Activated naive CD4-positive, alpha-beta T cell treated with anti-CD3 and anti-CD28 coated beads, Interleukin-2, amount 10 ng/mL, durations not matched to agents 7 days and 5 days (primary cell): Measurements from ENCODE around the gene IFI6.

Experiments used
- CTCF ChIA-PET: fragments of 350-600 bp; sonication (Branson Sonifier 250); formaldehyde crosslinking; loops from one replicate; lab custom pipeline; 2021; ENCODE audit warnings: antibody characterized with exemption; lab: Charles Lee
- DNase-seq: peaks from one replicate; pipeline ENCODE4 v3.0.0-alpha.2; 2020
- H3K27ac Mint-ChIP-seq: one replicate; pipeline ENCODE4 v1.8.0; 2021; ENCODE audit warnings: mild to moderate bottlenecking, moderate library complexity, mixed read lengths
- H3K27me3 Mint-ChIP-seq: one replicate; pipeline ENCODE4 v1.8.0; 2021; ENCODE audit warnings: mild to moderate bottlenecking, mixed read lengths
- H3K36me3 Mint-ChIP-seq: one replicate; pipeline ENCODE4 v1.8.0; 2021; ENCODE audit warnings: mixed read lengths
- H3K4me1 Mint-ChIP-seq: one replicate; pipeline ENCODE4 v1.8.0; 2021; ENCODE audit warnings: mixed read lengths
- H3K4me3 Mint-ChIP-seq: one replicate; pipeline ENCODE4 v1.8.0; 2021; ENCODE audit warnings: mild to moderate bottlenecking, moderate library complexity, mixed read lengths
- H3K9me3 Mint-ChIP-seq: one replicate; pipeline ENCODE4 v1.8.0; 2021; ENCODE audit warnings: mixed read lengths

Gene IFI6

DNA sequence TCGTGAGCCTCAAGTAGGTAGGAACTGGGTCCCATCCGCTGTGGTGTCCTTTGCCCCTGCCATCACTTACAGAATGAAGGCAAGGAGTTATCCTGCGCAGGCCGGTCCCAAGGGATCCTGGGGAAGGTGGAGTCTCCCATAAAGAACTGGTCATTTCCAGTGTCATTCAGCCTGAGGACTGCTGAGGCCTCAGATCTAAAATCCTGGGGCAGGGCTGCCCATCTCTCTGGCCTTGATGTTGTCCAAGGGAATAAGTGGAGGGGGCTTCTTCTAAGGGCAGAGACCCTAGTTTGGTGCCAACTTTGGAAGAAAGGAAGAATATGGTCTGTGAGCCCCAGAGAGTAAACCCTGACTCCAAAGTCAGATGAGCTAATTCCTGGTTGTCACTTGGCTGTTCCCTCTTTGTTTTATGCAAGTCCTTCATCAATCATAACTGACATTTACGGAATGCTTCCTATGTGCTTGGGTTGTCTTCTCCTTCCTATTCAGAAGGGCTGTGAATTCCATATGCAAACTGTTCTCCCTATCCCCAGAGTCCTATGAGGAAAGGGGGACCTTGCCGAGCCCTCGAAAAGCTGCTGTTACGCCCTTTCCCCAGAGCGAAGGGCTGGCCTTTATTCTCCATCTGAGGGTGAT lies 6.9 kb downstream of the IFI6 start:
- H3K27me3 Mint-ChIP-seq, result no peaks in the 10 kb centered on the region
- no peak for DNase-seq
- peaks cover 49% of the 10 kb centered on the region for H3K4me1 Mint-ChIP-seq
- no peak overlapping the region for H3K27ac Mint-ChIP-seq
- H3K36me3 Mint-ChIP-seq, result peaks cover 16% of the 10 kb centered on the region
- no peaks in the 10 kb centered on the region for H3K9me3 Mint-ChIP-seq
- CTCF ChIA-PET, result interaction anchor here (0.8 to 5.0 kb wide), 8 partner anchors 21 to 274 kb away, joined by 3 to 43 read pairs (median 5); no protein-coding TSS in a partner anchor
- H3K4me3 Mint-ChIP-seq, result no peak overlapping the region

DNA sequence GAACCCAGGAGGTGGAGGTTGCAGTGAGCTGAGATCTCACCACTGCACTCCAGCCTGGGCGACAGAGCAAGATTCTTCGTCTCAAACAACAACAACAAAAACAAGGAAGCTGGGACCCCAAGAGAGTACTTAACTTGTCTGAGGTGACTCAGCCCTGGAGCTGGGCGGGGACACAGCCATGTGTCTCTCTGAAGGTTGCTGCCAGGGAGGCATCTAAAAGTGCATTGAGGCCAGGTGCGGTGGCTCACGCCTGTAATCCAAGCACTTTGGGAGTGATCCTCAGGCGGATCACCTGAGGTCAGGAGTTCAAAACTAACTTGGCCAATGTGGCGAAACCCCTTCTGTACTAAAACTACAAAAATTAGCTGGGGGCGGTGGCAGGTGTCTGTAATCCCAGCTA lies 7.7 kb downstream of the IFI6 start:
- H3K27ac Mint-ChIP-seq, result no peak overlapping the region
- no peak for DNase-seq
- H3K27me3 Mint-ChIP-seq, result no peaks in the 10 kb centered on the region
- H3K9me3 Mint-ChIP-seq, result no peaks in the 10 kb centered on the region
- no peak overlapping the region for H3K4me3 Mint-ChIP-seq
- CTCF ChIA-PET, result interaction anchor here (0.8 to 5.0 kb wide), 10 partner anchors 8 to 273 kb away, joined by 3 to 43 read pairs (median 4); partner anchors contain the start of gene IFI6
- peaks cover 47% of the 10 kb centered on the region for H3K4me1 Mint-ChIP-seq
- H3K36me3 Mint-ChIP-seq, result peaks cover 16% of the 10 kb centered on the region

DNA sequence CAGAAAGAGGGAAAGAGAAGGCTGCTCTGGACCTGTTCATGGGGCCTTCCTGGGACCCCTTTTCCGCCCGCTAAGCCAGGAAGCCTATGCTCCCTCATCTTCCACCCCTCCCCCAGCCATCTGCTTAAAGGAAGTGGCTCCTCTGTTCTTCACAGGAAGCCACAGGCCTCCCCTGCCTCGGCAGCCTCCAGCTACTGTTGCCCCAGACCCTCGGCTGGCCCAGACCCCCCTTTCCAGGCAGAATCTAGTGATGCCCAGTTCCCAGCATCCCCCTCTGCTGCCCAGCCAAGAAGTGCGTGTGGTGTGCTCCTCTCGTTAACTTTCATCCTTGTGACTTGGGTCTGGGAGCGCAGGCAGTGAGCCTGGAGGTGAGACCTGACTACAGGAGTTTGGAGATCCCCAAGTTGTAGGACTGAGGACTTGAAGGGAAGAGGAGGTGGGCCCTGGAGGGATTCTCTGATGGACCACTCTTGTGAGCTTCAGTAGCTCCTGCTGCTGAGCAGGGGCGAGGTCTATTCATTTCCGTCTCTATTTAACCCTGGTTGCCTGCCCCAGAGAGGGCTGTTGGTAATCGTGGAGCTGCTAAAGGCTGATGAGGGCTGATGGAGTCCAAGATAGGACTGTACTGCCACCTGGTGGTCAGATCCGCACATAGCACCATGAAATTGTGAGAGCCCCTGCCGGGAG lies 9.1 kb downstream of the IFI6 start:
- H3K4me3 Mint-ChIP-seq, result peak overlapping the region; percentile 70
- CTCF ChIA-PET, result interaction anchor here (0.6 to 4.0 kb wide), 33 partner anchors 8 to 367 kb away, joined by 3 to 221 read pairs (median 5); partner anchors contain the start of genes AHDC1, IFI6 and STX12
- H3K36me3 Mint-ChIP-seq, result peaks cover 16% of the 10 kb centered on the region
- no peaks in the 10 kb centered on the region for H3K9me3 Mint-ChIP-seq
- H3K4me1 Mint-ChIP-seq, result peaks cover 51% of the 10 kb centered on the region
- H3K27me3 Mint-ChIP-seq, result no peaks in the 10 kb centered on the region
- peak; percentile 93 for DNase-seq
- H3K27ac Mint-ChIP-seq, result peak overlapping the region; percentile 99

DNA sequence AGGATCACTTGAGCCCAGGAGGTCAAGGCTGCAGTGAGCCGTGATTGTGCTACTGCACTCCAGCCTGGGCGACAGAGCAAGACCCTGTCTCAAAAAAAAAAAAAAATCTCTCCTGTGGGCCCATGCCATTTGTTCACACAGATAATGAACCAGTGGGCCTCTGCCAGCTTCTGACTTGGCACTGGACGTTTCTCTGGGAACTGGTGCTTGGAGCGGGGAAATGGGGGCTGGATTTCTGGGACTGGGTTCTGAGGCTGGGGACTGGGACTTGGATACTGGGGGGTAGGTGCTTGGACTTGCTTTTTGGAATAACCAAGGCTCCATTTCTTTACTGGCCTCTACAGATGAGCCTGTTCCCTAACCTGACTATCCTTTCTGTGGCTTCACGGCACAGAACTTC lies 9.7 kb downstream of the IFI6 start:
- CTCF ChIA-PET, result interaction anchor here (0.9 to 4.0 kb wide), 20 partner anchors 9 to 366 kb away, joined by 3 to 221 read pairs (median 7); partner anchors contain the start of genes AHDC1 and IFI6
- peaks cover 51% of the 10 kb centered on the region for H3K4me1 Mint-ChIP-seq

DNA sequence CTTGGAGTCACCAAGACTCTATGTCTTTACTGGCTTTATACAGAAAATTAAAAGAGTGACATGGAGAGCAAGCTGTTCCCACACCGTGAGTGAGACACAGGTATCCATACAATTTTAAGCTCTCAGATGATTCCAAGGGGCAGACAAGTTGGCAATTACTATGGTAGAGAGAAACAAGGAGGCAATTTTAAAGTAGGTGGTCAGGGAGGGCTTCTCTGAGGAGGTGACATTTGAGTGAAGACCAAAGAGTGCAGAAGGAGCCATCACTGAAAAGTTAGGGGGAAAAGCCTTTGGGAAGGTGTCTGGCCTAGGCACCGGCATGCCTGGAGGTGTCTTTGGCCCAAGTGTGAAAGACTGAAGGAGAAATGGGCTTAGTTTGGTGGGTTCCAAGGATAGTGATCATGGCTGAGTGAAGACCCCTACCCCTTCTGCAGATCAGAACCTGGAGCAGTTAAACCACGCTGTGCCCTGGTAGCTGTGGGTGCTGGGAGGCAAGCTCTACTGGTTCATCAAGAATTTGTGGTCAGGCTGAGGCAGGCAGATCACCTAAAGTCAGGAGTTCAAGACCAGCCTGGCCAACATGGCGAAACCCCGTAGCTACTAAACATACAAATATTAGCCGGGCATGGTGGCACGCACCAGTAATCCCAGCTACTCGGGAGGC lies 10.4 kb downstream of the IFI6 start:
- Mint-ChIP-seq H3K4me3 (peak overlapping the region; percentile 77), H3K36me3 (peaks cover 9% of the 10 kb centered on the region), H3K27me3 (no peaks in the 10 kb centered on the region), H3K4me1 (peaks cover 51% of the 10 kb centered on the region), H3K27ac (peak overlapping the region; percentile 99), H3K9me3 (no peaks in the 10 kb centered on the region)
- CTCF ChIA-PET, result interaction anchor here (1.0 to 3.8 kb wide), 13 partner anchors 9 to 366 kb away, joined by 3 to 221 read pairs (median 8); partner anchors contain the start of genes AHDC1 and IFI6
- no peak for DNase-seq

More for the DNA sequence above, 9.7 kb downstream of the IFI6 start:
- Mint-ChIP-seq H3K4me3 (peak overlapping the region; percentile 70), H3K27ac (peak overlapping the region; percentile 99), H3K27me3 (no peaks in the 10 kb centered on the region), H3K36me3 (peaks cover 13% of the 10 kb centered on the region), H3K9me3 (no peaks in the 10 kb centered on the region)
- DNase-seq, result no peak

DNA sequence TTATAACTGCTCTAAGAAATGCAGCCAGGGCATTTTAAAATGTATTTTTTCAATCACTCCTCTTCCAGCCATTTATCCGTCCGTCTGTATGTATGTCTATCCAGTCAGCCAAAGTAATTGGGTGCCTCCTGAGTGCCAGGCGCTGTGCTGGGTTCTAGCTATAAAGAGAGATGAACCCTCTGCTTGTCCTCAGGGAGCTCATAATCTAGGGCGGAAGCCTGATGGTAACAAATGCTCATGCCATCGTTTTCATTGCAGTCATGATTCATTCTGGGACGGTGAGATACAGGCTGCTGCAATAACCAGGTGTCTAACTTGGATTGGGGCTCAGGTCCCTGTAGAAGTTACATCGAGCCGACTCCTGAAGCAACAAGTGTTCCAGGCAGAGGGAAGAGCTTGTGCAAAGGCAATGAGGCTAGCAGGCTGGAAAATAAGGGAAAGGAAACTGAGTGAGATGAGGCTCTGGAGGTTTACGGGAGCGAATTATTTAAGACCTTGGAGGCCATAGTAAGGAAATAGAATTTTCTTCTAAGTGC lies 11.6 kb downstream of the IFI6 start:
- Mint-ChIP-seq H3K27me3 (no peaks in the 10 kb centered on the region), H3K36me3 (peaks cover 3% of the 10 kb centered on the region), H3K9me3 (no peaks in the 10 kb centered on the region), H3K4me3 (peak overlapping the region; percentile 77), H3K4me1 (peaks cover 53% of the 10 kb centered on the region), H3K27ac (peak overlapping the region; percentile 99)
- CTCF ChIA-PET, result interaction anchor here (1.0 to 3.8 kb wide), 7 partner anchors 10 to 257 kb away, joined by 3 to 221 read pairs (median 5); partner anchors contain the start of genes AHDC1 and IFI6
- DNase-seq, result no peak

DNA sequence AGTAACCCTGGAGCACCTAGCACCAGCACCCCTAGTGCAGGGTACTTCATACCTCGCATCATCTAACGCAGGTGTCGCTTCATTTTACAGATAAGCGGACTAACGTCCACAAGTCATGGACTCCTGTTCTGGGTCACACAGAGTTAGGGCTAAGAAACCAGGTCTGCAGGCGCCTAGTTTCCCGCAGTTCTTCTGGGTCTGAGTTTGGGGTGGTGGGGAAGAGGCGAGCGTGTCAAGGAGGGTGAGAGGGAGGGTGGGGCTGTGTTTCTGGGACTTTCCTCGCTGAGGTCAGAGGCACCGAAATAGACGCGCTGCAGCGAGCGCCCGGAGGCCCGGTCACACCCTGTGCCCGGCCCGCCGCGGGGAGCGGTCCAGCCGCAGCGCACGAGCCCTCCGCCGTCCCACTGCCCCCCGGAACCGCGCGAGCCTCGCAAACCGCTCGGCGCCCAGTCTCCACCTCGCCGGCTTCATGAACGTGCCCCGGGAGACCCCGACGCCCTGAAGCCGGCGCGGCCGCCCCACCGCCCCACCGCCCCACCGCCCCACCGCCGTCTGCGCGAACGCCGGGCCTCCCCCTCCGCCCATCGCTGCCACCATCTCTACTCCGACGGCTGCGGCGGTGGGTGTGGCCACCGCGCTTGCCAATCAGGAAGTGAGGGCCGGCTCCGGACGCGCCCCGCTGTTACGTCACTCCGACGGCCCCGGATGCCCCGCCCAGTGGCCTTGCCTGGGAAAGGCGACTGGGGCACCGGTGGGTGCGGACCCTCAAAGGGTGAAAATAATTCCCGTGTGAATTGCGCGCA lies 12.3 kb downstream of the IFI6 start:
- Mint-ChIP-seq H3K36me3 (peaks cover 3% of the 10 kb centered on the region), H3K4me3 (peak overlapping the region; percentile 77), H3K27ac (peak overlapping the region; percentile 99), H3K4me1 (peaks cover 53% of the 10 kb centered on the region), H3K27me3 (no peaks in the 10 kb centered on the region), H3K9me3 (no peaks in the 10 kb centered on the region)
- peak; percentile 93 for DNase-seq
- CTCF ChIA-PET, result interaction anchor here (1.2 to 3.8 kb wide), 4 partner anchors 42 to 102 kb away, joined by 3 to 221 read pairs (median 26); partner anchors contain the start of gene AHDC1

DNA sequence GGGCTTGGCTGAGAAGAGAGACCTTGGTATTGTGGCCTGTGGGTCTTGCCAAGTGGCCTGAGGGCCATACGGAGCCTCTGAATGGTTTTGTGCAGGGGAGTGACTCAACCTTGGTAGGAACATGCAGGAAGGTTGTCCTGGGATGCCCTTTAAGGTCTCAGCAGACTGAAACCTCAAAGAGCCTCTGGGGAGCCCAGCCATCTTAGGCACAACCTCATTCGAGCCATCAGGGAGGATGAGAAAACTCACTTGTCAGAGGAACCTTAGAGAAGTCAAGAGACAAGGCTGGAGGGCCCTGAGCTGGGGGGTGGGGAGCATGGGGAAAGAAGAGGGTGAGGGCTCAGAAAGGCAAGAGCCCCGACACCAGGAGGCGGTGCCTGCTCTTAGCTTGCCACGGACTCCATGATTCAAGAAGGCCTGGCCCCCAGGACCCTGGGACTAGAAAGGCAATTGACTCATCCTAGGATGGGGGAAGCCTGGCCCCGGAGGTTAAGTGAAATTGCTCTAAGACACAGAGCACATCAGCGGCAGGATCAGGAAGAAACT lies 13.0 kb downstream of the IFI6 start:
- Mint-ChIP-seq H3K9me3 (no peaks in the 10 kb centered on the region), H3K27me3 (no peaks in the 10 kb centered on the region), H3K36me3 (peaks cover 3% of the 10 kb centered on the region), H3K27ac (peak overlapping the region; percentile 96), H3K4me1 (peaks cover 53% of the 10 kb centered on the region), H3K4me3 (peak overlapping the region; percentile 77)
- DNase-seq, result peak; percentile 43
- CTCF ChIA-PET, result interaction anchor here (1.0 kb wide), 1 partner anchor 14 kb away, joined by 4 read pairs; no protein-coding TSS in a partner anchor

DNA sequence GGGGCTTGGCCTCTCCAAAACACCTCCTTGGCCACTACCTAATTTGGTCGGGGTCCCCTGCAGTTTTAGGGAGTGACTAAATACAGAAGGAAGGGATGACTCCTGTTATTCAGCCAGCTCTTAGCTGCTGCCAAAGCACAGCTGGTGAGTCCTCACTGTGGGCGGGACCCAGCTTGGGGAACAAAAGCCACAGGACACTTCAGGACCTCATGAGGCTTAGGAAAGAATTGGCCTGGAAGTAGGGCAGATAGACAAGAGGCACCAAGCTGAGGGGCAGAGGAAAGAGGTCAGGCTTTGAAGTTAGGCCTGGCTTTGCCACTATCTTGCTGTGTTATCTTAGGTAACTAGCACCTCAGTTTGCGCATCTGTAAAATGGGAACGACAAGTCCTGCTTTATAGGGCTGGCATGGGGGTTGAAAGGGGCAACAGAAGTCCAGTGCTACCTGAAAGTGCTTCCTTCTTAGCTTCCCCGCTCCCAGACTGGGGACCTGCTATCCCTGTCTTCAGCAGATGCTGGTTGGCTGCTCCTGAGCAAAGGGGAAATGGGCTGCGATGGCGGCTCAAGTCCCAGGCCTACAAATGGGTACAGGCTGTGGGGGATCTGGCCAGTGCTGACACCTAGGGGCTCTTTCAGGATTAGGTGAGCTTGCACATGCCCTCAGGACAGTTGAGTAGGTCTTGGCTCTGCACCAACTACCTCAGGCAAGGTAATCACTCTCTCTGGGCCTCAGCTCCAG lies 15.7 kb downstream of the IFI6 start:
- peaks cover 34% of the 10 kb centered on the region for H3K4me1 Mint-ChIP-seq
- CTCF ChIA-PET, result interaction anchor here (0.9 to 2.3 kb wide), 5 partner anchors 12 to 50 kb away, joined by 3 to 12 read pairs (median 4); no protein-coding TSS in a partner anchor
- no peak overlapping the region for H3K4me3 Mint-ChIP-seq
- no peaks in the 10 kb centered on the region for H3K27me3 Mint-ChIP-seq
- H3K9me3 Mint-ChIP-seq, result no peaks in the 10 kb centered on the region
- no peak overlapping the region for H3K27ac Mint-ChIP-seq
- H3K36me3 Mint-ChIP-seq, result peaks cover under 1% of the 10 kb centered on the region
- DNase-seq, result no peak

DNA sequence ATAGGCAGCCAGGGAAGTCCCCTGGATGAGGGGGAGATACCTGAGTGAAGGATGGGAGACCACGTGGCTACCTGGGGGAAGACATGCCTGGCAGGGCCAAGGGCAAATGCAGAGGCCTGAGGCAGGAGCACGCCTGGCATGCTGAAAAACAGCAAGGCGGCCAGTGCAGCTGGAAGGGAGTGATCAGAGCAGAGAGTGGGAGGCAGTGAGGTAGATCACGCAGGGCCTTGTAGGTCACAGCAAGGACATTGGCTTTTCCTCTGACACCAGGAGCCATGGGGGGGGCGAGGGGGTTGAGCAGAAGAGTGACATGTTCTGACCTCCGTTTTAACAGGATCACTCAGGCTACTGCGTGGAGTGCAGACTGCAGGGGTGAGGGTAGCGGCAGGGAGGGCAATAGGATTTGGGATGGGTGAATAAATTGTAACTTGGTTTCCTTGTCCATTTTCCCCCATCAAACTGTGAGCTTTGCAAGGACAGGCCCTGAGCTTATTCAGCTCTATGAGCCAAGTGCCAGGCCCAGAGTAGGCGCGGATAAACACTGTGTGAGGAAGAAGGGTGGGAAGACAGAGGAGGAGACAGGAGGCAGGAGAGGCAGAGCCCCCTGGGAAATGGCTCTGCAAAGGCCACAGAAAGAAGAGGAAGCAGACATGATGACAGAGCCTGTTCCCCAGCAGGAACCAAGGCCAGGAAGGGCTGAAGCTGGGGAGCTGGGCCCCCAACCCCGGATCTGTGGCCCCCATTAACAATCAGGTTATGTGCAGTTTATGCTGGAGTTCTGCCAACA lies 16.6 kb downstream of the IFI6 start:
- DNase-seq, result no peak
- CTCF ChIA-PET, result interaction anchor here (0.9 to 2.3 kb wide), 4 partner anchors 11 to 49 kb away, joined by 3 to 12 read pairs (median 4); no protein-coding TSS in a partner anchor
- no peaks in the 10 kb centered on the region for H3K9me3 Mint-ChIP-seq
- H3K27me3 Mint-ChIP-seq, result no peaks in the 10 kb centered on the region
- no peaks in the 10 kb centered on the region for H3K36me3 Mint-ChIP-seq
- no peak overlapping the region for H3K4me3 Mint-ChIP-seq
- peaks cover 27% of the 10 kb centered on the region for H3K4me1 Mint-ChIP-seq
- H3K27ac Mint-ChIP-seq, result no peak overlapping the region

DNA sequence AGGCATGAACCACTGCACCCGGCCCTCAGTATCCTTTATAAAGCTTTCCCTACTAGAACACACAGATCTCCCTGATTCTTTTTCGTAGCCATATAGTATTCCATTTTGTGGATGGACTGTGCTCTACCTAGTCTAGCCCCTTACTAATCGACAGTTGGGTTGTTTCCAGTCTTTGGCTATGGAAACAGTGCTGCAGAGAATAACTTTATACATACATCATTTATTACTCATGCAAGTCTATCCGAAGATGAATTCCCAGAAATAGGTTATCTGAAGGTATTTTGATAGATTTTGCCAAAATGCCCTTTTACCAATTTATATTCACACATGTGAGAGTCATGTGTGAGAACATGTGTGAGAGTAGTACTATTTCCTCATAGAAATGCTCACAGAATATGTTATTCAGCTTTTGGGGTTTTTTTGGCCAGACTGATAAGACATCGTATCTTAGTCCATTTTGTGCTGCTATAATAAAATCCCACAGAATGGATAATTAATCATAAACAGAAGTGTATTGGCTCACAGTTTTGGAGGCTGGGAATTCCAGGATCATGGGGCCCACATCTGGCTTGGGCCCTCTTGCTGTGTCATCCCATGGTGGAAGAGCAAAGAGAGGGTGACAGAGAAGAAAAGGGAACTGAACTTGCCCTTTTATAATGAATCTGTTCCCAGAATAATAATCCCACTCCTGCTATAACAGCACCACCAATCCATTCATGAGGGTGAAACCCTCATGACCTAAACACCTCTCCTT lies 19.7 kb downstream of the IFI6 start:
- no peaks in the 10 kb centered on the region for H3K9me3 Mint-ChIP-seq
- H3K27me3 Mint-ChIP-seq, result peaks cover 4% of the 10 kb centered on the region
- no peak overlapping the region for H3K4me3 Mint-ChIP-seq
- DNase-seq, result no peak
- no peaks in the 10 kb centered on the region for H3K36me3 Mint-ChIP-seq
- CTCF ChIA-PET, result interaction anchor here (0.7 to 1.1 kb wide), 3 partner anchors 8 to 18 kb away, joined by 3 to 4 read pairs (median 4); no protein-coding TSS in a partner anchor
- H3K27ac Mint-ChIP-seq, result no peak overlapping the region
- peaks cover 14% of the 10 kb centered on the region for H3K4me1 Mint-ChIP-seq
